MCF 10A (cell line): ENCODE measurements around the gene MEOX1. TPM values are rescaled to one million over a fixed set of nuclear protein-coding genes. Genes with fewer than 3 reads are reported as not detected.

ENCODE experiments used
- BruUV-seq: library from RNA; stranded (reverse); fragments of 400-500 nt; replicated peaks from 2 replicates; lab custom pipeline; 2021; lab: Mats Ljungman, UMichigan
- CTCF ChIA-PET: fragments of 300-600 bp; sonication (Branson Sonifier 250); formaldehyde crosslinking; extraction: SDS; loops from one replicate; lab custom pipeline; 2021; ENCODE audit warnings: antibody characterized with exemption, inconsistent platforms; lab: Yijun Ruan, JAX
- POLR2A ChIA-PET: fragments of 300-600, 350-650 bp; sonication (Branson Sonifier 250); formaldehyde crosslinking; extraction: SDS; loops from one replicate; lab custom pipeline; 2020; ENCODE audit warnings: antibody characterized with exemption, inconsistent platforms; lab: Yijun Ruan, JAX
- DNase-seq: peaks from one replicate; pipeline ENCODE4 v3.0.0-alpha.2; 2018; ENCODE audit not compliant: unreplicated experiment
- H3K27ac Mint-ChIP-seq: one replicate; pipeline ENCODE4 v1.8.0; 2022; ENCODE audit warnings: mild to moderate bottlenecking, low read depth, mixed read lengths; ENCODE audit not compliant: unreplicated experiment
- H3K27me3 Mint-ChIP-seq: one replicate; pipeline ENCODE4 v1.8.0; 2022; ENCODE audit warnings: mixed read lengths; ENCODE audit not compliant: insufficient read depth, unreplicated experiment
- H3K36me3 Mint-ChIP-seq: one replicate; pipeline ENCODE4 v1.8.0; 2022; ENCODE audit warnings: mild to moderate bottlenecking, moderate library complexity, mixed read lengths; ENCODE audit not compliant: insufficient read depth, unreplicated experiment
- H3K4me1 Mint-ChIP-seq: one replicate; pipeline ENCODE4 v1.8.0; 2022; ENCODE audit warnings: mixed read lengths; ENCODE audit not compliant: insufficient read depth, unreplicated experiment
- H3K4me3 Mint-ChIP-seq: one replicate; pipeline ENCODE4 v1.8.0; 2022; ENCODE audit warnings: mild to moderate bottlenecking, moderate library complexity, mixed read lengths; ENCODE audit not compliant: unreplicated experiment
- H3K9me3 Mint-ChIP-seq: one replicate; pipeline ENCODE4 v1.8.0; 2022; ENCODE audit warnings: mixed read lengths; ENCODE audit not compliant: unreplicated experiment
- intact Hi-C: fragments of 100-400 bp; cut with micrococcal nuclease; formaldehyde crosslinking; loops from 2 replicates; pipeline ENCODE4 v1.14.1; 2022
- total RNA-seq: library from RNA; stranded (reverse); gene quantifications from 2 replicates; pipeline ENCODE4 v1.2.3, GENCODE V29; 2022
- TF ChIP-seq, protein P1 (sequence below): fragments of 200-600 bp; IDR thresholded peaks from one replicate; pipeline ENCODE4 v1.8.0; 2022; ENCODE audit warnings: antibody characterized with exemption, mild to moderate bottlenecking; ENCODE audit not compliant: unreplicated experiment

The MEOX1 gene
- total RNA-seq, 1 experiment from 2014 or later: not detected

GRCh38 chr17:43634591-43635125 lies 27.1 kb downstream of the MEOX1 start:
- no peaks in the 10 kb centered on the region for H3K9me3 Mint-ChIP-seq
- H3K27ac Mint-ChIP-seq: no peak overlapping the region
- no peaks in the 10 kb centered on the region for H3K4me1 Mint-ChIP-seq
- no TSS peak for BruUV-seq
- intact Hi-C loops: no loop called here
- POLR2A ChIA-PET: interaction anchor here (0.8 kb wide), 1 partner anchor 20 kb away, joined by 3 read pairs; no protein-coding TSS in a partner anchor
- no peaks in the 10 kb centered on the region for H3K36me3 Mint-ChIP-seq
- no peak overlapping the region for H3K4me3 Mint-ChIP-seq
- DNase-seq: no peak
- CTCF ChIA-PET: interaction anchor here (0.6 to 1.0 kb wide), 4 partner anchors 47 to 126 kb away, joined by 3 to 4 read pairs (median 4); no protein-coding TSS in a partner anchor
- TF ChIP-seq, protein P1, sequence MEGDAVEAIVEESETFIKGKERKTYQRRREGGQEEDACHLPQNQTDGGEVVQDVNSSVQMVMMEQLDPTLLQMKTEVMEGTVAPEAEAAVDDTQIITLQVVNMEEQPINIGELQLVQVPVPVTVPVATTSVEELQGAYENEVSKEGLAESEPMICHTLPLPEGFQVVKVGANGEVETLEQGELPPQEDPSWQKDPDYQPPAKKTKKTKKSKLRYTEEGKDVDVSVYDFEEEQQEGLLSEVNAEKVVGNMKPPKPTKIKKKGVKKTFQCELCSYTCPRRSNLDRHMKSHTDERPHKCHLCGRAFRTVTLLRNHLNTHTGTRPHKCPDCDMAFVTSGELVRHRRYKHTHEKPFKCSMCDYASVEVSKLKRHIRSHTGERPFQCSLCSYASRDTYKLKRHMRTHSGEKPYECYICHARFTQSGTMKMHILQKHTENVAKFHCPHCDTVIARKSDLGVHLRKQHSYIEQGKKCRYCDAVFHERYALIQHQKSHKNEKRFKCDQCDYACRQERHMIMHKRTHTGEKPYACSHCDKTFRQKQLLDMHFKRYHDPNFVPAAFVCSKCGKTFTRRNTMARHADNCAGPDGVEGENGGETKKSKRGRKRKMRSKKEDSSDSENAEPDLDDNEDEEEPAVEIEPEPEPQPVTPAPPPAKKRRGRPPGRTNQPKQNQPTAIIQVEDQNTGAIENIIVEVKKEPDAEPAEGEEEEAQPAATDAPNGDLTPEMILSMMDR: no peak
- H3K27me3 Mint-ChIP-seq: peaks cover 20% of the 10 kb centered on the region

- H3K36me3 Mint-ChIP-seq: no peaks in the 10 kb centered on the region
- TF ChIP-seq, protein P1: no peak
- no TSS peak for BruUV-seq
- no peak overlapping the region for H3K4me3 Mint-ChIP-seq
- no peak overlapping the region for H3K27ac Mint-ChIP-seq
- peaks cover 17% of the 10 kb centered on the region for H3K27me3 Mint-ChIP-seq
- H3K9me3 Mint-ChIP-seq: no peaks in the 10 kb centered on the region
- ChIA-PET POLR2A (interaction anchor here (0.7 kb wide), 1 partner anchor 841 kb away, joined by 4 read pairs; no protein-coding TSS in a partner anchor), CTCF (no interaction called here)
- no peaks in the 10 kb centered on the region for H3K4me1 Mint-ChIP-seq
- DNase-seq: no peak
- intact Hi-C loops: no loop called here
Measured at GRCh38 chr17:43632221-43632620, 29.5 kb downstream of the MEOX1 start.

DNA sequence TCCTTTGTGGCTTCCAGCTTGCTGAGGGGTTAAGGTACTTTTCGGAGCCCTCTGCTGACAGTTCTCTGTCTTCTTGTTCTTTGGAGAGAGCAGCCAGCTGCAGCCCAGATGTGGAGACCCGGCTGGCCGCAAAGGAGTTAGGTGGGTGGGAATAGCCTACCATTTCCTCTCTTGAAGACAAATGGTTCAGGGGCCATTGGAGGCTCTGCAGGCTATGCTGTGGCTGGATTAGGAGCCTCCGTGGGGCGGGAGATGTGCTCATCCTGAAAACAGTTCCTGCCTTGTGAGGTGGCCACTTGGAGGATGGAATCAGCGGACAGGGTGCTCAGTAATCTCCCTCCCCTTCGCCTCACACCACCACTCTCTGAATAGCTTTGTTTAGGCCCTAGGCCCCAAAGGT lies 30.3 kb downstream of the MEOX1 start:
- H3K9me3 Mint-ChIP-seq: no peaks in the 10 kb centered on the region
- H3K4me1 Mint-ChIP-seq: no peaks in the 10 kb centered on the region
- no peak overlapping the region for H3K4me3 Mint-ChIP-seq
- H3K27me3 Mint-ChIP-seq: peaks cover 11% of the 10 kb centered on the region
- no peaks in the 10 kb centered on the region for H3K36me3 Mint-ChIP-seq
- intact Hi-C loops: no loop called here
- ChIA-PET CTCF (interaction anchor here (1.0 kb wide), 1 partner anchor 54 kb away, joined by 4 read pairs; no protein-coding TSS in a partner anchor), POLR2A (interaction anchor here (0.7 kb wide), 1 partner anchor 841 kb away, joined by 4 read pairs; no protein-coding TSS in a partner anchor)
- BruUV-seq: no TSS peak
- TF ChIP-seq, protein P1: no peak
- H3K27ac Mint-ChIP-seq: no peak overlapping the region
- DNase-seq: no peak

GRCh38 chr17:43628089-43628650 lies 33.6 kb downstream of the MEOX1 start:
- no TSS peak for BruUV-seq
- Mint-ChIP-seq H3K27me3 (peaks cover 11% of the 10 kb centered on the region), H3K36me3 (no peaks in the 10 kb centered on the region), H3K9me3 (no peaks in the 10 kb centered on the region), H3K4me3 (no peak overlapping the region), H3K27ac (no peak overlapping the region), H3K4me1 (no peaks in the 10 kb centered on the region)
- intact Hi-C loops: no loop called here
- CTCF ChIA-PET: no interaction called here
- DNase-seq: no peak
- TF ChIP-seq, protein P1: no peak
- POLR2A ChIA-PET: no interaction called here
